OCI-LY3 (cell line): Measurements from ENCODE around the gene DHFR.

Experiments
- H2AFZ ChIP-seq: fragments of 200-600, 300-600 bp; shearing (Covaris generic); 2 replicates; pipeline ENCODE4 v1.6.0; 2014; ENCODE audit warnings: antibody characterized with exemption, low read depth, low read length
- H3K27ac ChIP-seq: fragments of 200-600, 300-600 bp; sonication (generic); 2 replicates; pipeline ENCODE4 v1.5.1; 2014; ENCODE audit warnings: mild to moderate bottlenecking, low read length, moderate library complexity, mixed read lengths
- H3K27me3 ChIP-seq: fragments of 200-600, 300-600 bp; sonication (generic); 2 replicates; pipeline ENCODE4 v1.6.1; 2014; ENCODE audit warnings: low read depth, low read length, mixed read lengths
- H3K36me3 ChIP-seq: fragments of 200-600, 300-600 bp; sonication (generic); replicated peaks from 2 replicates; pipeline ENCODE3; 2014; ENCODE audit warnings: low read depth, low read length, mixed read lengths
- H3K4me1 ChIP-seq: fragments of 300-600, 200-600 bp; sonication (generic); 2 replicates; pipeline ENCODE4 v1.6.1; 2014; ENCODE audit warnings: low read length, mixed read lengths
- H3K4me2 ChIP-seq: fragments of 200-600, 300-600 bp; sonication (generic); 2 replicates; pipeline ENCODE4 v1.6.1; 2014; ENCODE audit warnings: low read length, mixed read lengths
- H3K4me3 ChIP-seq: fragments of 300-600, 200-600 bp; sonication (generic); 2 replicates; pipeline ENCODE4 v1.5.1; 2014; ENCODE audit warnings: antibody characterized with exemption, mild to moderate bottlenecking, low read length, moderate library complexity
- H3K79me2 ChIP-seq: fragments of 300-600, 200-600 bp; shearing (Covaris generic); 2 replicates; pipeline ENCODE4 v1.6.1; 2014; ENCODE audit warnings: mild to moderate bottlenecking, low read length, mixed read lengths
- H3K9ac ChIP-seq: fragments of 300-600, 200-600 bp; shearing (Covaris generic); 2 replicates; pipeline ENCODE4 v1.6.0; 2014; ENCODE audit warnings: mild to moderate bottlenecking, low read length, moderate library complexity
- H3K9me3 ChIP-seq: fragments of 200-600, 300-600 bp; shearing (Covaris generic); 2 replicates; pipeline ENCODE4 v1.6.1; 2014; ENCODE audit warnings: low read length, mixed read lengths; ENCODE audit not compliant: insufficient read depth
- H4K20me1 ChIP-seq: fragments of 200-600, 300-600 bp; sonication (generic); 2 replicates; pipeline ENCODE4 v1.6.1; 2016; ENCODE audit warnings: low read length, mixed read lengths; ENCODE audit not compliant: insufficient read depth
- EZH2phosphoT487 ChIP-seq: fragments of 200-600 bp; shearing (Covaris generic); IDR thresholded peaks from 2 replicates; pipeline ENCODE4 v1.6.1; 2018; ENCODE audit warnings: antibody characterized with exemption, mixed run types, low read depth
- TF ChIP-seq, protein P1 (sequence below): fragments of 200-600, 300-600 bp; sonication (generic); IDR thresholded peaks from 2 replicates; pipeline ENCODE4 v1.5.1; 2014; ENCODE audit warnings: antibody characterized with exemption, low read length, low read depth

The DHFR gene

DNA sequence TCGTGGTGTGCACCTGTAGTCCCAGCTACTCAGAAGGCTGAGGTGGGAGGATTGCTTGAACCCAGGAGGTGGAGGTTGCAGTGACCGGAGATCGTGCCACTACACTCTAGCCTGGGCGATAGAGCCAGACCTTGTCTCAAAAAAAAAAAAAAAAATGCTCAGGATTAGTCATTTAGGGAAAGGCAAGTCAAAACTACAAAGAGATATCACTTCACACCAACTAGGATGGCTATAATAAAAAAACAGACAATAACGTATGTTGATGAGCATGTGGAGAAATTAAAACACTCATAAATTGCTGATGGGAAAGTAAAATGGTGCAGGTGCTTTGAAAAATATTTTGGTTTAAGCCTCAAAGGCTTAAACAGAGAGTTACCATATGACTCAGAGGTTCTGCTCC is 78.4 kb downstream of the DHFR start:
- no peak overlapping the region for H3K27ac ChIP-seq
- no peaks in the 10 kb centered on the region for H3K36me3 ChIP-seq
- no peaks in the 10 kb centered on the region for H4K20me1 ChIP-seq
- no peak overlapping the region for H3K9ac ChIP-seq
- H3K4me1 ChIP-seq = peaks cover 21% of the 10 kb centered on the region
- H3K9me3 ChIP-seq = no peaks in the 10 kb centered on the region
- TF ChIP-seq, protein P1, sequence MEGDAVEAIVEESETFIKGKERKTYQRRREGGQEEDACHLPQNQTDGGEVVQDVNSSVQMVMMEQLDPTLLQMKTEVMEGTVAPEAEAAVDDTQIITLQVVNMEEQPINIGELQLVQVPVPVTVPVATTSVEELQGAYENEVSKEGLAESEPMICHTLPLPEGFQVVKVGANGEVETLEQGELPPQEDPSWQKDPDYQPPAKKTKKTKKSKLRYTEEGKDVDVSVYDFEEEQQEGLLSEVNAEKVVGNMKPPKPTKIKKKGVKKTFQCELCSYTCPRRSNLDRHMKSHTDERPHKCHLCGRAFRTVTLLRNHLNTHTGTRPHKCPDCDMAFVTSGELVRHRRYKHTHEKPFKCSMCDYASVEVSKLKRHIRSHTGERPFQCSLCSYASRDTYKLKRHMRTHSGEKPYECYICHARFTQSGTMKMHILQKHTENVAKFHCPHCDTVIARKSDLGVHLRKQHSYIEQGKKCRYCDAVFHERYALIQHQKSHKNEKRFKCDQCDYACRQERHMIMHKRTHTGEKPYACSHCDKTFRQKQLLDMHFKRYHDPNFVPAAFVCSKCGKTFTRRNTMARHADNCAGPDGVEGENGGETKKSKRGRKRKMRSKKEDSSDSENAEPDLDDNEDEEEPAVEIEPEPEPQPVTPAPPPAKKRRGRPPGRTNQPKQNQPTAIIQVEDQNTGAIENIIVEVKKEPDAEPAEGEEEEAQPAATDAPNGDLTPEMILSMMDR = no peak
- TF ChIP-seq EZH2phosphoT487 = no peak
- H3K79me2 ChIP-seq = no peaks in the 10 kb centered on the region
- H3K4me3 ChIP-seq = peak overlapping the region; percentile 46; the same call in 1 of the 2 replicates
- no peaks in the 10 kb centered on the region for H3K27me3 ChIP-seq
- H3K4me2 ChIP-seq = peak overlapping the region; percentile 34
- no peak overlapping the region for H2AFZ ChIP-seq
